GM19468 (cell line): ENCODE results near the gene PARD3B.
"Not testable (repeated sequence)": the region's sequence is repeated elsewhere in the genome, so short reads cannot be mapped to it uniquely, and the experiment has no call there.

Experiments used
- ATAC-seq: cut with Tn5 transposase; IDR thresholded peaks from one replicate; pipeline ENCODE4 v1.9.1; 2021; ENCODE audit warnings: mild to moderate bottlenecking, moderate library complexity, moderate number of reproducible peaks; ENCODE audit not compliant: unreplicated experiment; ENCODE audit errors: extremely low read depth

The PARD3B gene

GRCh38 chr2:205197468-205198139 lies 652.3 kb downstream of the PARD3B start:
- ATAC-seq = no peak

- ATAC-seq = no peak
Observed at GRCh38 chr2:205198140-205198525, 652.9 kb downstream of the PARD3B start.

GRCh38 chr2:205199165-205199850 lies 654.0 kb downstream of the PARD3B start:
- ATAC-seq = no peak

GRCh38 chr2:205210494-205210893 lies 665.2 kb downstream of the PARD3B start:
- no peak for ATAC-seq

DNA sequence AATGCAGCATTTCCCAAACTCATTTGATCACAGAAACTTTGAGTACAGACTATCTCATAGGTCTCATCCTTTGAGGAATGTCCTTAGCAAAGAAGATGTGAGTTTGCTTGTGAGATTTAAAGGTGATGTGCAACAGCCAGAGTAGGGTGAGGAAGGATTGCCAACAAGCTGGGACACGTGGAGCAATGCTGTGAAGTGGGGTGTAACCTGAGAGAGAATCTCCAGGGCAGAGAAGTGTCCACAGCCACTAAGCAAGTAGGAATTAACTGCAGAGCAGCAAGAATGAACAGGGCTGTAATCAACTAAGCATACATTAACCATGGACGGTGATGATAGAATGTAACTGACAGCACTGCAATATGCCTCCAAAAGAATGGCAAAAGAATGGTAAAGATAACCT lies 667.1 kb downstream of the PARD3B start:
- no peak for ATAC-seq

DNA sequence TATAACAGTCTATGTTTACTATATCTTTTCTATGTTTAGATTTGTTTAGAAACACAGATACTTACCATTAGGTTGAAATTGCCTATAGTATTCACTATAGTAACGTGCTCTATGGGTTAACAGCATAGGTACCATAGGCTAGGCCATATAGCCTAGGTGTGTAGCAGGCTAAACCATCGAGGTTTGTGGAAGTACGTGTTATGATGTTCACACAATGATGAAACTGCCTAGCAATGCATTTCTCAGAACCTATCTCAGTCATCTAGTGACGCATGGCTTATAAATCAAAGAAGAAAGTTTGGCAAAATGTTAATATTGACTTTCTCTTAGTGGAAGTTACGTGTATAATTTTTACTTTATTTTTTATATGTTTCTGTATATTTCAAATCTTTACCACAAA lies 670.8 kb downstream of the PARD3B start:
- no peak for ATAC-seq

DNA sequence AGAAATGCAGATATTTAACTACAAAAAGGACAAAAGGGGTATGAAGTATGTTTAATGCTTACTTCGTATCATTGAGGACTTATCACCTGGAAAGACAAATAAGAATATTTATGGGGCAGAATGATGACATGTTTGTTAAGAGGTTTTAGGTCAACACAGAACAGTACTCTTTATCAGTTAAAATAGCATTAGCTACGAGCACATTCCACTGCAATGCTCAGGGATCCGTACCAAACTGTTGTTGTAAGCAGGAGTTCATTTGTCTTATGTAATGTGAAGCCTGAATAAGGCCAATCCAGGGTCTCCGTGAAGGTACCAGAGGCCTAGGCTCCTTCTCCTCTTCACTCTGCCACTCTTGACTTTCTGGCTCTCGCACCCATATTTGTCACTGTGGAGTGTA lies 671.3 kb downstream of the PARD3B start:
- ATAC-seq = no peak

GRCh38 chr2:205217004-205217403 lies 671.7 kb downstream of the PARD3B start:
- no peak for ATAC-seq

- no peak for ATAC-seq
Observed at GRCh38 chr2:205218056-205218455, 672.8 kb downstream of the PARD3B start.

DNA sequence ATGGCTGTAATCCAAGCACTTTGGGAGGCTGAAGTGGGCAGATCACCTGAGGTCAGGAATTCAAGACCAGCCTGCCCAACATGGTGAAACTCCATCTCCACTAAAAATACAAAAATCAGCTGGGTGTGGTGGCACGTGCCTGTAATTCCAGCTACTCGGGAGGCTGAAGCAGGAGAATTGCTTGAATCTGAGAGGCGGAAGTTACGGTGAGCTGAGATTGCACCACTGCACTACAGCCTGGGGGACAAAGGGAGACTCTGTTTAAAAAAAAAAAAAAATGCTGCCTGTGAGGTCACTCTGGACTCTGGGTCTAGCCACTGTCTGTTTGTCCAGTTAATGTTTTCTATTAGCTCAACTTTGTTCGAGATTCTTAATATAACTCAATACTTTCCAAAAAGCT lies 673.5 kb downstream of the PARD3B start:
- not testable (repeated sequence) for ATAC-seq

- no peak for ATAC-seq
Observed at GRCh38 chr2:205220559-205220958, 675.3 kb downstream of the PARD3B start.

DNA sequence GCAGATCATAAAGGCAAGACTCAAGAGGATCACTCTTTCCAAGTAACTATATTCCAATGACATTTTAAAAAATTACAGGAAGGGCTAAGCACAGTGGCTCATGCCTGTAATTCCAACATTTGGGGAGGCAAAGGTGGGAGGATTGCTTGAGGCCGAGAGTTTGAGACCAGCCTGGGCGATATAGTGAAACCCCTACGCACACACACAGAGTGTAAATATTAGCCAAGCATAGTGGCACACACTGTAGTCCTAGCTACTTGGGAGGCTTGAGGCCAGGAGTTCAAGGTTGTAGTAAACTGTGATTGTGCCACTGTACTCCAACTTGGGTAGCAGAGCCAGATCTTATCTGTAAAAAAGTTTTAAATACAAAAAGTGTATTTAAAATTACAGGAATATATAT lies 686.8 kb downstream of the PARD3B start:
- no peak for ATAC-seq

DNA sequence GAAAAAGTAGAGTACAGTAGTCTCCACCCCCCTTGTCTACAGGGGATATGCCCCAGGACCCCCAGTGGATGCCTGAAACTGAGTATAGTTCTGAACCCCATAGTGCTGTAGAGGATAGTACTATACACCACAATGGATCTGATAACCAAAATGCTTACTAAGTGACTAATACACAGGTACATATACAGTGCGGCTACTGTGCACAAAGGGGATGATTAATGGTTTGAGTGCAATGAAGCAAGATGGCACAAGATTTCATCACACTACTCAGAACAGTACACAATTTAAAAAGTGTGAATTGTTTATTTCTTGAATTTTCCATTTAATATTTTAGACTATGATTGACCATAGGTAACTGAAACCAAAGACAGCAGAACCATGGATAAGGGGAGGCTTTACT lies 690.2 kb downstream of the PARD3B start:
- no peak for ATAC-seq

GRCh38 chr2:205237524-205237923 lies 692.2 kb downstream of the PARD3B start:
- no peak for ATAC-seq

- ATAC-seq = no peak
Observed at GRCh38 chr2:205245001-205245400, 699.7 kb downstream of the PARD3B start.

GRCh38 chr2:205245652-205246051 lies 700.4 kb downstream of the PARD3B start:
- ATAC-seq = no peak

GRCh38 chr2:205259121-205259520 lies 713.8 kb downstream of the PARD3B start:
- ATAC-seq = no peak

- ATAC-seq = no peak
Observed at GRCh38 chr2:205261516-205262020, 716.3 kb downstream of the PARD3B start.

DNA sequence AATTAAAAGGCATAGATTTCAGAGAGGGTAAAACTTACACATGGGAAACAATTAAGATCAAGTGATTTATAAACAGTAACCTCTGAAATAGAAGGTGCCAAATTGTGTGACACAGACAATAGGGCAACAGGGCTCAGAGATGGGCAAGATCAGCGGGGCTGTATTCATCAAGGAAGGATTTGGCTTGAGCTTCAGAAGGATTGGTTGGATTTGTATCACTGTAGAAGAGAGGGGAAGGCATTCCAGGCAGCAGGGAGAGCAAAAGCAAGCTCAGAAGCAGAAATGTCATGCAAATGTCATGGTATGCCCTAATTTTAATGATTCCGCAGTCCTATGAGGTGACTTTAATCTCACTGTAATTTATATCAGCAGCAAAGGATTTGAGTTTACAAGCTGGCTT lies 722.0 kb downstream of the PARD3B start:
- no peak for ATAC-seq

DNA sequence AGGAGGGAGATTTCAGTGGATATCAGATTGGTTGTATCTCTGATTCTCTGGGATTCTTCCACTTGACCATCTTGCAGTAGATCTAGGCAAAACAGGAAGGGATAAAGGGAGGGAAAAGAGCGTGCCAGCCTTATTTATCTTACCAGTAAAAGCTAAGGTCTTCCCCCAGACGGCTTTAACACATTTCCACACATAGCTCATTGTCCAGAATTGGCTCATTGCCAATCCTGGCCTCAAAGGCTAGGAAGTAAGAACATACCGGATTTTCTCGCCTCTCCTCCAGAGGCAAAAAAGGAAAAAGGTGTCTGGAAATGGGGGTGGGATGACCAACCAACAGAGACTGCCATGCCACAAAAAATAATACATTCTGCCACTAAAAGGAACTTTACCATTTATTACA lies 725.4 kb downstream of the PARD3B start:
- ATAC-seq = no peak

GRCh38 chr2:205273148-205273547 lies 727.9 kb downstream of the PARD3B start:
- no peak for ATAC-seq

- no peak for ATAC-seq
Observed at GRCh38 chr2:205273627-205274026, 728.4 kb downstream of the PARD3B start.
